ENCODE measurements around the gene STOX1.

The STOX1 gene

GRCh38 chr10:68900427-68901104 is 73.2 kb downstream of the STOX1 start:
- Histone ChIP-seq H3K4me2 (ENCODE audit: low read length) (peak overlapping the region; percentile 69), H3K9me3 (ENCODE audit: control insufficient read depth, insufficient read depth, low read length) (no peaks in the 10 kb centered on the region), H3K4me3 (ENCODE audit: low read length) (peak overlapping the region; percentile 91), H4K20me1 (ENCODE audit: control insufficient read depth, insufficient read depth, low read depth, low read length) (0 out of 2 replicates have a peak, but pooled peaks cover 5% of the 10 kb centered on the region), H3F3A (ENCODE audit: control insufficient read depth, insufficient read depth) (no peaks in the 10 kb centered on the region), H3K36me3 (ENCODE audit: control insufficient read depth, low read length) (peaks cover 30% of the 10 kb centered on the region), H3K9me2 (replicated peaks; ENCODE audit: control insufficient read depth, low read length) (no peaks in the 10 kb centered on the region), H3K4me1 (ENCODE audit: control insufficient read depth, low read length) (peaks cover 22% of the 10 kb centered on the region), H3K27me3 (ENCODE audit: control insufficient read depth, low read length) (no peaks in the 10 kb centered on the region), H3K79me2 (ENCODE audit: control insufficient read depth, low read length) (peaks cover 45% of the 10 kb centered on the region), H3K27ac (ENCODE audit: low read depth, low read length) (peak overlapping the region; percentile 57)
- TF ChIP-seq, protein P1, sequence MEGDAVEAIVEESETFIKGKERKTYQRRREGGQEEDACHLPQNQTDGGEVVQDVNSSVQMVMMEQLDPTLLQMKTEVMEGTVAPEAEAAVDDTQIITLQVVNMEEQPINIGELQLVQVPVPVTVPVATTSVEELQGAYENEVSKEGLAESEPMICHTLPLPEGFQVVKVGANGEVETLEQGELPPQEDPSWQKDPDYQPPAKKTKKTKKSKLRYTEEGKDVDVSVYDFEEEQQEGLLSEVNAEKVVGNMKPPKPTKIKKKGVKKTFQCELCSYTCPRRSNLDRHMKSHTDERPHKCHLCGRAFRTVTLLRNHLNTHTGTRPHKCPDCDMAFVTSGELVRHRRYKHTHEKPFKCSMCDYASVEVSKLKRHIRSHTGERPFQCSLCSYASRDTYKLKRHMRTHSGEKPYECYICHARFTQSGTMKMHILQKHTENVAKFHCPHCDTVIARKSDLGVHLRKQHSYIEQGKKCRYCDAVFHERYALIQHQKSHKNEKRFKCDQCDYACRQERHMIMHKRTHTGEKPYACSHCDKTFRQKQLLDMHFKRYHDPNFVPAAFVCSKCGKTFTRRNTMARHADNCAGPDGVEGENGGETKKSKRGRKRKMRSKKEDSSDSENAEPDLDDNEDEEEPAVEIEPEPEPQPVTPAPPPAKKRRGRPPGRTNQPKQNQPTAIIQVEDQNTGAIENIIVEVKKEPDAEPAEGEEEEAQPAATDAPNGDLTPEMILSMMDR (IDR thresholded peaks at IDR 0.05; ENCODE audit: low read depth, low read length, poor library complexity, severe bottlenecking): no peak
- TF ChIP-seq EZH2phosphoT487 (IDR thresholded peaks at IDR 0.05; ENCODE audit: borderline replicate concordance, low read length): no peak

DNA sequence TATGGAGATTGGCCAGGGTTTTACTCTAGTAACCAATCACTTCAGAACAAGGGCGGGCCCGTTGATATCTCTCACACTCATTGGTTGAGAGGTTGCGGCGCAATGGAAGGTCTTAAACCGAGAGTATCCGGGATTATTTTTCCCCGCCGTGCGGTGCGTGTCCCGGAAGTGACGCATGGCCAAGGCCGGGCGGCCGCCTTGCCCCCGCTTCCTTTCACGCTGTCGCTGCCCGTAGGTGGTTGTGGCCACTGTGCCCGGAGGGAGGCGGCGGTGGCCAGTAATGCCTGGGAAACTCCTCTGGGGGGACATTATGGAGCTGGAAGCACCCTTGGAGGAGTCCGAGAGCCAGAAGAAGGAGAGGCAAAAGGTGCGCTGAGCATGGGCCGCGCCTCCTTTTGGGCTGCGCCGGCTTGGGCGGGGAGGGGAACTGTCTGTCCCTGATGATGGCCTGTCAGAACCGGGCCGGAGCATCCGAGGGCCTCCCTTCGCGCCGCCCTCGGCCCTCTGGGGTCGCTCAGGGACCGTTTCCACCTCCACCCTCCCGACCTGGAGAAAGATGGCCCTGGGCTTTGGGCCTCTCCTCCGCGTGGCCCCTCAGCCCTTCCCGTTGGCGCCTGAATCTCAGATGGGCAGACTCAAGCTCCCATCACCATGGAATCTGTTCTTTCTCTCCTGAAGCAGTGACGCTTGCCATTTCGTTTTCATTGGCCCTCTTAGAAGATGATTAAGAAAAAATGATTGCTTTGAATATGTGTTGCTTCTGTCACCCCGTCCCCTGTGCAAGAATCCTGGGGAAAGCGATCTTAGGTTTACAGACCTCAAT is 74.0 kb downstream of the STOX1 start, which contains the start of gene DDX50:
Gene DDX50, plus strand, starts transcription at position 211 of the 823 bp plus-strand sequence. Its CDS starts 70 bp downstream, at position 281.
- no peaks in the 10 kb centered on the region for H3K27me3 ChIP-seq (ENCODE audit: control insufficient read depth, low read length)
- H3F3A ChIP-seq (ENCODE audit: control insufficient read depth, insufficient read depth): no peaks in the 10 kb centered on the region; the same call in 1 of the 2 replicates
- no peaks in the 10 kb centered on the region for H3K9me2 ChIP-seq (replicated peaks; ENCODE audit: control insufficient read depth, low read length)
- peak within 1 kb of the TSS; percentile 91 for H3K4me3 ChIP-seq (ENCODE audit: low read length)
- H3K36me3 ChIP-seq (ENCODE audit: control insufficient read depth, low read length): peaks cover 35% of the 10 kb centered on the region
- H3K27ac ChIP-seq (ENCODE audit: low read depth, low read length): peak within 1 kb of the TSS; percentile 57
- peaks cover 22% of the 10 kb centered on the region for H3K4me1 ChIP-seq (ENCODE audit: control insufficient read depth, low read length)
- 0 out of 2 replicates have a peak, but pooled peaks cover 5% of the 10 kb centered on the region for H4K20me1 ChIP-seq (ENCODE audit: control insufficient read depth, insufficient read depth, low read depth, low read length)
- peak within 1 kb of the TSS; percentile 69 for H3K4me2 ChIP-seq (ENCODE audit: low read length)
- peaks cover 51% of the 10 kb centered on the region for H3K79me2 ChIP-seq (ENCODE audit: control insufficient read depth, low read length)
- H3K9me3 ChIP-seq (ENCODE audit: control insufficient read depth, insufficient read depth, low read length): no peaks in the 10 kb centered on the region
- no peak for TF ChIP-seq EZH2phosphoT487 (IDR thresholded peaks at IDR 0.05; ENCODE audit: borderline replicate concordance, low read length)
- TF ChIP-seq, protein P1 (IDR thresholded peaks at IDR 0.05; ENCODE audit: low read depth, low read length, poor library complexity, severe bottlenecking): no peak

DNA sequence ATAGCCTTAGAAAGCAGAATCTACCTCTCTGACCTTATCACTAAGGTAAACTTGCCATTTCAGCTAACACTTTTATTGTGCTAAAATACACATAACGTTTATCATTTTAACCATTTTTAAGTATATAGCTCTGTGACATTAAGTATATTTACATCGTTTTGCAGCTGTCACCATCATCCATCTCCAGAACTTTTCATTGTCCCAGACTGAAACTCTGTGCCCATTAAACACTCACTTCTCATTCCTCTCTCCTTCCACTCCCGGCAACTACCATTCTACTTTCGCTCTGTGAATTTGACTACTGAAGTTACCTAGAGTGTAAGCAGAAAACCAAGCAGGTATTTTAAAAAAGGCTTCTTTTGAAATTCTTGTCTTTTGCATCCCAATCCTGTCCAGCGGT is 75.1 kb downstream of the STOX1 start:
- Histone ChIP-seq H3K27ac (ENCODE audit: low read depth, low read length) (no peak overlapping the region), H3K9me3 (ENCODE audit: control insufficient read depth, insufficient read depth, low read length) (no peaks in the 10 kb centered on the region), H3K4me1 (ENCODE audit: control insufficient read depth, low read length) (peaks cover 22% of the 10 kb centered on the region), H3K79me2 (ENCODE audit: control insufficient read depth, low read length) (peaks cover 62% of the 10 kb centered on the region), H3K36me3 (ENCODE audit: control insufficient read depth, low read length) (peaks cover 46% of the 10 kb centered on the region), H4K20me1 (ENCODE audit: control insufficient read depth, insufficient read depth, low read depth, low read length) (0 out of 2 replicates have a peak, but pooled peaks cover 5% of the 10 kb centered on the region), H3K9me2 (replicated peaks; ENCODE audit: control insufficient read depth, low read length) (no peaks in the 10 kb centered on the region), H3K27me3 (ENCODE audit: control insufficient read depth, low read length) (no peaks in the 10 kb centered on the region), H3K4me3 (ENCODE audit: low read length) (peak overlapping the region; percentile 91), H3F3A (ENCODE audit: control insufficient read depth, insufficient read depth) (no peaks in the 10 kb centered on the region; the same call in 1 of the 2 replicates), H3K4me2 (ENCODE audit: low read length) (peak overlapping the region; percentile 69)
- TF ChIP-seq EZH2phosphoT487 (IDR thresholded peaks at IDR 0.05; ENCODE audit: borderline replicate concordance, low read length): no peak
- TF ChIP-seq, protein P1 (IDR thresholded peaks at IDR 0.05; ENCODE audit: low read depth, low read length, poor library complexity, severe bottlenecking): no peak
